ENCODE results near the gene P3H4. TPM values are rescaled to one million over a fixed set of nuclear protein-coding genes. Genes with fewer than 3 reads are reported as not detected.

The P3H4 gene
- total RNA-seq, 2 experiments from 2014 or later, result 1.3 to 2.3 TPM

- Mint-ChIP-seq H3K27me3 (peaks cover 38% of the 10 kb centered on the region), H3K36me3 (ENCODE audit: low read depth) (no peaks in the 10 kb centered on the region), H3K4me3 (peak within 1 kb of the TSS; percentile 90), H3K4me1 (ENCODE audit: low read depth) (peaks cover 37% of the 10 kb centered on the region), H3K9me3 (no peaks in the 10 kb centered on the region), H3K27ac (no peak within 1 kb of the TSS)
- Histone ChIP-seq H3K36me3 (ENCODE audit: insufficient read depth, low read length) (no peaks in the 10 kb centered on the region), H3K4me1 (ENCODE audit: insufficient read depth, low read length) (peaks cover 24% of the 10 kb centered on the region), H3K27ac (ENCODE audit: low read depth in 1 of 2, low read length in 2 of 2) (no peak within 1 kb of the TSS), H3K4me3 (ENCODE audit: low read length) (peak within 1 kb of the TSS; percentile 53), H3K9me3 (ENCODE audit: control insufficient read depth in 1 of 2, insufficient read depth in 1 of 2, low read length in 2 of 2) (peaks cover 0 to 5% of the 10 kb centered on the region in 2 experiments), H3K27me3 (ENCODE audit: control insufficient read depth in 1 of 2, insufficient read depth in 2 of 2, low read length in 2 of 2) (peaks cover 22 to 29% of the 10 kb centered on the region in 2 experiments)
- DNase-seq, result peak; percentile 74 to 94 (median 85)
- peak; percentile 95 for ATAC-seq (ENCODE audit: poor library complexity)
- CTCF ChIA-PET, result interaction anchor here (0.9 to 2.3 kb wide), 2 partner anchors 15 to 25 kb away, joined by 3 to 11 read pairs; partner anchors contain the start of gene P3H4
- intact Hi-C loops (cut with DNase I, micrococcal nuclease), result loop anchor here in 1 of 2 experiments (5.0 kb wide), 1 partner anchor 49 kb away; no protein-coding TSS in a partner anchor
- TF ChIP-seq CTCF (IDR thresholded peaks at IDR 0.05), result no peak
- POLR2A ChIA-PET, result interaction anchor here (1.0 to 1.9 kb wide), 3 partner anchors 25 to 98 kb away, joined by 3 to 8 read pairs (median 7); partner anchors contain the start of gene EIF1
These were observed 25.3 kb downstream of the P3H4 start, which contains the start of gene JUP for GRCh38 chr17:41786227-41787020. Gene JUP, minus strand, starts transcription at chr17:41786711. Its CDS starts 14,857 bp downstream, at chr17:41771854.

GRCh38 chr17:41785859-41786226, 25.9 kb downstream of the P3H4 start:
- Mint-ChIP-seq H3K4me1 (ENCODE audit: low read depth) (peaks cover 37% of the 10 kb centered on the region), H3K27ac (no peak overlapping the region), H3K4me3 (peak overlapping the region; percentile 82), H3K9me3 (no peaks in the 10 kb centered on the region), H3K36me3 (ENCODE audit: low read depth) (no peaks in the 10 kb centered on the region), H3K27me3 (peaks cover 39% of the 10 kb centered on the region)
- Histone ChIP-seq H3K27me3 (ENCODE audit: control insufficient read depth in 1 of 2, insufficient read depth in 2 of 2, low read length in 2 of 2) (peaks cover 22 to 29% of the 10 kb centered on the region in 2 experiments), H3K27ac (ENCODE audit: low read depth in 1 of 2, low read length in 2 of 2) (no peak overlapping the region), H3K4me3 (ENCODE audit: low read length) (peak overlapping the region; percentile 53), H3K4me1 (ENCODE audit: insufficient read depth, low read length) (peaks cover 24% of the 10 kb centered on the region), H3K9me3 (ENCODE audit: control insufficient read depth in 1 of 2, insufficient read depth in 1 of 2, low read length in 2 of 2) (peaks cover 0 to 5% of the 10 kb centered on the region in 2 experiments), H3K36me3 (ENCODE audit: insufficient read depth, low read length) (no peaks in the 10 kb centered on the region)
- no peak for TF ChIP-seq CTCF (IDR thresholded peaks at IDR 0.05)
- ChIA-PET POLR2A (interaction anchor here (1.7 to 1.9 kb wide), 2 partner anchors 25 to 96 kb away, joined by 7 to 8 read pairs; no protein-coding TSS in a partner anchor), CTCF (interaction anchor here (0.9 to 2.3 kb wide), 2 partner anchors 16 to 26 kb away, joined by 3 to 11 read pairs; partner anchors contain the start of gene P3H4)
- DNase-seq (peak in 2 of 14 experiments; percentile 33 to 62), ATAC-seq (ENCODE audit: poor library complexity) (no peak)
- intact Hi-C loops (cut with DNase I, micrococcal nuclease), result loop anchor here in 1 of 2 experiments (5.0 kb wide), 1 partner anchor 49 kb away; no protein-coding TSS in a partner anchor

GRCh38 chr17:41785091-41785858, 26.5 kb downstream of the P3H4 start:
- no peaks in the 10 kb centered on the region for H3K36me3 ChIP-seq (ENCODE audit: insufficient read depth, low read length)
- ChIA-PET CTCF (interaction anchor here (0.9 to 2.3 kb wide), 2 partner anchors 16 to 26 kb away, joined by 3 to 11 read pairs; partner anchors contain the start of gene P3H4), POLR2A (interaction anchor here (1.7 to 1.9 kb wide), 2 partner anchors 26 to 96 kb away, joined by 7 to 8 read pairs; no protein-coding TSS in a partner anchor)
- no peaks in the 10 kb centered on the region for H3K9me3 Mint-ChIP-seq
- H3K9me3 ChIP-seq (ENCODE audit: control insufficient read depth in 1 of 2, insufficient read depth in 1 of 2, low read length in 2 of 2), result peaks cover 0 to 5% of the 10 kb centered on the region in 2 experiments
- no peak overlapping the region for H3K27ac Mint-ChIP-seq
- H3K27ac ChIP-seq (ENCODE audit: low read depth in 1 of 2, low read length in 2 of 2), result no peak overlapping the region
- TF ChIP-seq CTCF (IDR thresholded peaks at IDR 0.05), result no peak
- H3K36me3 Mint-ChIP-seq (ENCODE audit: low read depth), result no peaks in the 10 kb centered on the region
- peaks cover 22 to 29% of the 10 kb centered on the region in 2 experiments for H3K27me3 ChIP-seq (ENCODE audit: control insufficient read depth in 1 of 2, insufficient read depth in 2 of 2, low read length in 2 of 2)
- DNase-seq, result peak in 1 of 14 experiments; percentile 21
- no peak for ATAC-seq (ENCODE audit: poor library complexity)
- peaks cover 39% of the 10 kb centered on the region for H3K27me3 Mint-ChIP-seq
- intact Hi-C loops (cut with DNase I, micrococcal nuclease), result loop anchor here in 1 of 2 experiments (5.0 kb wide), 1 partner anchor 48 kb away; no protein-coding TSS in a partner anchor
- peaks cover 33% of the 10 kb centered on the region for H3K4me1 Mint-ChIP-seq (ENCODE audit: low read depth)
- peaks cover 24% of the 10 kb centered on the region for H3K4me1 ChIP-seq (ENCODE audit: insufficient read depth, low read length)
- H3K4me3 ChIP-seq (ENCODE audit: low read length), result peak overlapping the region; percentile 53
- H3K4me3 Mint-ChIP-seq, result peak overlapping the region; percentile 82
